ENCODE results near the gene TMEM115. TPM values are rescaled to one million over a fixed set of nuclear protein-coding genes. Genes with fewer than 3 reads are reported as not detected.

TMEM115 gene
- total RNA-seq, 4 donors from 2014 or later = 56.7 to 72.4 (median 68.2) TPM

- TF ChIP-seq EP300 (IDR thresholded peaks at IDR 0.05) = no peak
- no peak for TF ChIP-seq POLR2A (IDR thresholded peaks at IDR 0.05)
- TF ChIP-seq CTCF (IDR thresholded peaks at IDR 0.05) = no peak
- Histone ChIP-seq H3K4me1 (peaks cover 0 to 77% (median 22%) of the 10 kb centered on the region in 4 donors), H3K36me3 (peaks cover 0 to 48% (median 10%) of the 10 kb centered on the region in 3 donors), H3K27me3 (no peaks in the 10 kb centered on the region), H3K9me3 (no peaks in the 10 kb centered on the region), H3K27ac (peak overlapping the region; percentile 74 to 96 (median 88)), H3K4me3 (peak overlapping the region; percentile 49 to 87 (median 75))
- WGBS, 2 donors = 1 to 2% methylated on average over 7 of the region's 7 CpGs
- no peak for DNase-seq (ENCODE audit: low spot score in 2 of 2)
Measured at GRCh38 chr3:50350213-50350526, 9.2 kb downstream of the TMEM115 start.

GRCh38 chr3:50347187-50347813, 12.0 kb downstream of the TMEM115 start:
- no peaks in the 10 kb centered on the region for H3K9me3 ChIP-seq
- TF ChIP-seq CTCF (IDR thresholded peaks at IDR 0.05) = peak; percentile 48 to 63 (median 52)
- no peak for TF ChIP-seq EP300 (IDR thresholded peaks at IDR 0.05)
- no peak for TF ChIP-seq POLR2A (IDR thresholded peaks at IDR 0.05)
- DNase-seq (ENCODE audit: low spot score in 2 of 2) = peak in 1 of 2 donors; percentile 62
- no peak overlapping the region for H3K4me3 ChIP-seq
- no peaks in the 10 kb centered on the region for H3K27me3 ChIP-seq
- 10 to 21% methylated on average over 11 to 14 of the region's 14 CpGs for WGBS, 2 donors
- peak overlapping the region in 1 of 4 donors; percentile 2 for H3K27ac ChIP-seq
- peaks cover 0 to 59% (median 22%) of the 10 kb centered on the region in 4 donors for H3K4me1 ChIP-seq
- H3K36me3 ChIP-seq = peaks cover 0 to 22% (median 0%) of the 10 kb centered on the region in 3 donors

GRCh38 chr3:50345586-50346234, 13.6 kb downstream of the TMEM115 start, which contains the start of gene ZMYND10:
Gene ZMYND10, minus strand, starts transcription at chr3:50345732. Its CDS starts 153 bp downstream, at chr3:50345579.
- Histone ChIP-seq H3K4me1 (peaks cover 0 to 64% (median 21%) of the 10 kb centered on the region in 4 donors), H3K4me3 (peak within 1 kb of the TSS; percentile 12 to 48 (median 38)), H3K27ac (peak within 1 kb of the TSS in 1 of 4 donors; percentile 21), H3K9me3 (no peaks in the 10 kb centered on the region), H3K27me3 (no peaks in the 10 kb centered on the region), H3K36me3 (peaks cover 0 to 22% (median 0%) of the 10 kb centered on the region in 3 donors)
- no peak for DNase-seq (ENCODE audit: low spot score in 2 of 2)
- WGBS, 2 donors = 10 to 17% methylated on average over 27 to 43 of the region's 45 CpGs
- TF ChIP-seq EP300 (IDR thresholded peaks at IDR 0.05) = no peak
- TF ChIP-seq CTCF (IDR thresholded peaks at IDR 0.05) = no peak
- no peak for TF ChIP-seq POLR2A (IDR thresholded peaks at IDR 0.05)

GRCh38 chr3:50345008-50345407, 14.3 kb downstream of the TMEM115 start:
- no peaks in the 10 kb centered on the region for H3K27me3 ChIP-seq
- WGBS, 2 donors = 68 to 77% methylated on average over 8 of the region's 8 CpGs
- TF ChIP-seq EP300 (IDR thresholded peaks at IDR 0.05) = no peak
- no peak for TF ChIP-seq CTCF (IDR thresholded peaks at IDR 0.05)
- TF ChIP-seq POLR2A (IDR thresholded peaks at IDR 0.05) = no peak
- peaks cover 0 to 67% (median 19%) of the 10 kb centered on the region in 4 donors for H3K4me1 ChIP-seq
- no peaks in the 10 kb centered on the region for H3K9me3 ChIP-seq
- no peak for DNase-seq (ENCODE audit: low spot score in 2 of 2)
- peak overlapping the region in 1 of 4 donors; percentile 21 for H3K27ac ChIP-seq
- H3K4me3 ChIP-seq = peak overlapping the region in 1 of 4 donors; percentile 48
- peaks cover 0 to 22% (median 0%) of the 10 kb centered on the region in 3 donors for H3K36me3 ChIP-seq

All from tibial nerve (tissue), 4 donors.